IPS-NIHi7 (cell line): ENCODE results near the gene LIX1L.
A peak's percentile ranks its signal among the peaks of the same experiment; 100 is the strongest.

ENCODE experiments used
- DNase-seq: peaks from one replicate; pipeline ENCODE4 v3.0.0; 2012; ENCODE audit warnings: mixed read lengths; ENCODE audit errors: extremely low spot score

Gene LIX1L

GRCh38 chr1:145985502-145986439 is 28.0 kb upstream of the LIX1L start:
- no peak for DNase-seq

GRCh38 chr1:145985129-145985501 is 27.3 kb upstream of the LIX1L start:
- DNase-seq = no peak

- no peak for DNase-seq
These were observed 26.4 kb upstream of the LIX1L start for GRCh38 chr1:145983960-145984830.

GRCh38 chr1:145983206-145983675 is 25.4 kb upstream of the LIX1L start:
- no peak for DNase-seq

GRCh38 chr1:145982010-145982723 is 24.4 kb upstream of the LIX1L start:
- DNase-seq = no peak

- DNase-seq = no peak
These were observed 22.7 kb upstream of the LIX1L start for GRCh38 chr1:145980457-145980994.

GRCh38 chr1:145979746-145980456 is 22.1 kb upstream of the LIX1L start:
- no peak for DNase-seq

- peak; percentile 86 for DNase-seq
These were observed 21.3 kb upstream of the LIX1L start for GRCh38 chr1:145978854-145979745.

- no peak for DNase-seq
These were observed 20.6 kb upstream of the LIX1L start for GRCh38 chr1:145978471-145978853.

GRCh38 chr1:145977486-145978470 is 20.0 kb upstream of the LIX1L start:
- DNase-seq = peak; percentile 78

GRCh38 chr1:145977016-145977415 is 19.2 kb upstream of the LIX1L start:
- no peak for DNase-seq

GRCh38 chr1:145975216-145975615 is 17.4 kb upstream of the LIX1L start:
- no peak for DNase-seq

GRCh38 chr1:145974721-145975120 is 16.9 kb upstream of the LIX1L start:
- no peak for DNase-seq

- no peak for DNase-seq
These were observed 14.8 kb upstream of the LIX1L start for GRCh38 chr1:145972580-145972979.

GRCh38 chr1:145967288-145967687 is 9.5 kb upstream of the LIX1L start:
- DNase-seq = no peak

- DNase-seq = no peak
These were observed 7.4 kb upstream of the LIX1L start for GRCh38 chr1:145965119-145965744.

GRCh38 chr1:145964328-145965118 is 6.7 kb upstream of the LIX1L start, which contains the start of the genes ANKRD34A and POLR3GL:
Gene ANKRD34A (minus strand): TSS chr1:145964575. CDS start chr1:145961759, 2,816 bp downstream.
Gene POLR3GL (plus strand): TSS chr1:145964690. CDS start chr1:145974866, 10,176 bp downstream.
- DNase-seq = peak; percentile 89
